Activated CD8-positive, alpha-beta memory T cell treated with anti-CD3 and anti-CD28 coated beads, Interleukin-2, amount 50 U/mL, for 48 hours (primary cell): ENCODE measurements around the gene ZNF268.
"Not testable (repeated sequence)": the region's sequence is repeated elsewhere in the genome, so short reads cannot be mapped to it uniquely, and the experiment has no call there.

Experiments
- DNase-seq: peaks from one replicate; pipeline ENCODE4 v3.0.0-alpha.2; 2020

Gene ZNF268

DNA sequence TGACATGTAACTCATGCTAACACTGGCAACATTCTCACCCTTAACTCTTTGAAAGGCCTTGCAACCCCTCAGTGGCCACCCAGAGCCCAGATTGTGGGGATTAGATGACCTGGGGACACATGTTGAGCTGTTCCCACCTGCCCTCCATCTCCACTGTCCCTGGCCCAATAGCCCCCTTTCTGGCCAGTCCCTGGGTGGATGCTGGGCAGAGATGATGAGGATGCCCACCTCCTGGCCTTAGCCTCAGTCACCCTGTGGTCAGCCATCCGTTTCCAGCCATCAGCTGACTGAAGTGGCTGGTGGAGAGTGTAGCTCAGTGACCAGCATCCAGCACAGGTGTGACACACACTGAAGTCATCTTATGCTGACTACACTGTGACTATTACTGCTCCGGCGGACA lies 49.7 kb downstream of the ZNF268 start:
- DNase-seq, result no peak

DNA sequence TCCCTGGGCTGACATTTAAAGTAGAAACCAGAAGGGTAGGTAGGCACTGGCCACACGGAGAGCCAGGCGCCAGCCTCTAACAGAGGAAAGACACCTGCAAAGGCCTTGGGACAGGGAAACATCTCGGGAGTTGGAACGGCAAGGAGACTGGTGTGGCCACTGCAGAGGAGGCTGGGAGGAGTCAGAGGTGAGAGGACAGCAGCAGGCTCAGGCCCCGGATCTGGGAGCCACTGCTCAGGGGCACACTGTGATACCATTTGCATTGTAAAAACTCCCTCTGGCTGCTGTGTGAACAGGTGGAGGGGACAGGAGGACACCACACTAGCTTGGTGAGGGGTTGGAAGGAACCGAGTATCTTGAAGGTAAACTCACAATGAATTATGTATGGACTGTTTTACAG lies 51.7 kb downstream of the ZNF268 start:
- DNase-seq, result no peak

DNA sequence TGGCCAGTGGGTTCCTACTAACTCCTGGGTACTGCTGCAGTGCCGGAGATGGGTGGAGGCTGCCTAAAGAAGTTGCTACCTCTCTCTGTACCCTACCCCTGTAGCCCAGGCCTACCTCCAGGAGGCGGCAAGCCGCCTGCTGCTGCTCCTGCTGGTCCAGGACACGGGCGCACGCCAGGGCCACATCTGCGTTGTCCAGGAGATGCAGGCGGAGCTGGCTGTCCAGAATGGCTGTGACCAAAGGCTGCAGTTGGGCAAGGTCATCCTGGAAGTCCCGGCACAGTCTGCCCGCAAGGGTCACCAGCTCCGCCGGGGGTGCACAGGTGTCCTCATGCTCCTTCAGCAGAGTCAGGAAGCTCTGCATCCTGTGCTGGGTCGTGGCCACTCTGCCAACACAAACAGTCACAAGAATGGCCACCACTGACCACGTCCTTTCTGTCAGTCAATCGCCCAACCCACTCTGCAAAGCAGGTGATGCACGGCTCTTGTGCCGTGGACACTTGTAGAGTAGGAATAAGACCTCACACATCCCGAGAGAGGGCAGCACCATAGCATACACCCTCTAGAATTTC lies 52.8 kb downstream of the ZNF268 start:
- DNase-seq, result no peak

DNA sequence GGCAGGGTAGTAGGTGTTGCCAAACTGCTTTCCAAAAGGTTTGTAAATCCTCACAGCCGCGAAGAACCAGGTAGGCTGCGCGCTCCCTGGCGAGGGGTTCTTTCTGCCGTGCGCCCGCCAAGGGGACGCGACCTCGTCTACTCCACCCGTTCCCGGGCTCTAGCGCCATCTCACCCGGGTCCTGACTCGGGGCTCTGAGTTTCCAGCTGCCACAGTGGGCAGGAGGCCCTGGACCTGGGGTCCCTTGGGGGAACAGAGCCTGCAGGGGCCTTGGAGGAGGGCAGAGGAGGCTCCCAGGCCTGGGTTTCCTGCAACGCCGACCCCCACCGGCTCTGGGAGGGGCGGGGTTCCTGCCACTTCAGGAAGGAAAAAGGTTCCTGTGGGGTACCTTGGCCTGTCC lies 53.7 kb downstream of the ZNF268 start:
- no peak for DNase-seq

- no peak for DNase-seq
These were observed 54.3 kb downstream of the ZNF268 start, which contains the start of gene ANHX for GRCh38 chr12:133235401-133236112. Gene ANHX (minus strand): TSS chr12:133235877. CDS start chr12:133234356, 1,521 bp downstream.

DNA sequence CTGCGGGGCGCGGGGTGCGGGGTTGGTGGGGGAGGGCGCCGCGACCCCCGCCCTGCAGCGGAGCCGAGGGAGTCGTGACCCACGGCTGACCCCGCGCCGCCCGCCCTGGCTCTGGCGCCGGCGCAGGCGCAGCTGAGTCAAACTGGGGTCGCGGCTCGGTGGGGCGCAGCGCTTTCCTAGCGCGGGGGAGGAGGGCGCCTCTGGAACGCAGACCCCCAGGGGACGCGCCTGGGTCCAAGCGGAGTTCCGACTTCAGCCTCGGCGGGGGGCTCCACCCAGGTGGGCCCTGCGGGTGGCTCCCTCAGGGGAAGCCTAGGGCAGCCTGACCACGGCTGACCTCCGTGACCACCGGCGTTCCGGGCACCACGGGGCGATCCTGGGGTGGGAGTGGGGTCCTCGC lies 54.8 kb downstream of the ZNF268 start:
- no peak for DNase-seq

DNA sequence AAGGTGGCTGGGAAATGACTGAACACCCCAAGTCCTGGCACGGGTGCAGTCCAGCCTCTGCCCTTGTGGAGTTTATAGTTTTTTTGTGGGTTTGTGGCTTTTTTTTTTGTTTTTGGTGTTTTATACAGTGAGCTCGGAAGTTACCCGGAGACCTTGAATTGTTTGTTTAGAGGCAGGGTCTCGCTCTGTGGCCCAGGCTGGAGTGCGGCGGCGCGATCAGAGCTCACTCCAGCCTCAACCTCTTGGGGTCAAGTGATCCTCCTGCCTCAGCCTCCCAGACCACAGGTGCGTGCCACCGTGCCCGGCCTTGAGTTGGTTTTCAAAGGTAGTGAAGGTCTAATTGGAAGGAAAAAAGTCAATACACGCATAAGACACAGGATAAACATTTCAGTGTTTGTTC lies 55.3 kb downstream of the ZNF268 start:
- no peak for DNase-seq

GRCh38 chr12:133251732-133252131 lies 70.4 kb downstream of the ZNF268 start:
- no peak for DNase-seq

- not testable (repeated sequence) for DNase-seq
These were observed 74.5 kb downstream of the ZNF268 start for GRCh38 chr12:133255833-133256232.

DNA sequence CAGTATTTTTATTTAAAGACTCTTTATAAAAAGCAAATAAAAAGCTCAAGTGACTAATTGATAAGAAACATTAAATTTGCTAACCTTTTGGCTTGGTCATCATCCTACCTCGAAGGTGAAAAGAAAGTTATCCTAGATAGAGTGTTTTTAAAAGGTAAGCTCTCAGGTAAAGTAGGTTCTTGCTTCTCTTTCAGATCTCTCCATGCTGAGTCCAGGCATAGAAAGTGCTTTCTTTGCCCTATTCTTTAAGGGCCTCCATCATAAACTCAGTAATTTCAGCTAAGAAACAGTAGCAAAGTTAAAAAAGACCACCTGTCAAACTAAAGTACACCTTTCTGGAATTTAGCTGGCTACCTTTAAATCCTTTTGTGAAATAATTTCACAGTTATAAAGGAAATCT lies 75.0 kb downstream of the ZNF268 start:
- no peak for DNase-seq

GRCh38 chr12:133264173-133264572 lies 82.9 kb downstream of the ZNF268 start:
- DNase-seq, result no peak
